Measurements from ENCODE around the gene CLEC14A. TPM values are rescaled to one million over a fixed set of nuclear protein-coding genes. Genes with fewer than 3 reads are reported as not detected.

The CLEC14A gene
- total RNA-seq, 1 donor from 2014 or later, result 0.17 TPM

GRCh38 chr14:38256533-38256840 lies 594 bp upstream of the CLEC14A start:
- no peak for DNase-seq (ENCODE audit: low spot score, unreplicated experiment)
- peaks cover 69% of the 10 kb centered on the region for H3K27me3 Mint-ChIP-seq
- peak; percentile 31 for TF ChIP-seq CTCF (IDR thresholded peaks at IDR 0.05; ENCODE audit: unreplicated experiment)
- H3K4me1 Mint-ChIP-seq (ENCODE audit: low read depth), result peaks cover 1% of the 10 kb centered on the region
- H3K4me3 Mint-ChIP-seq (ENCODE audit: low read depth), result peak overlapping the region; percentile 60
- H3K36me3 Mint-ChIP-seq (ENCODE audit: insufficient read depth), result no peaks in the 10 kb centered on the region
- no peak overlapping the region for H3K27ac Mint-ChIP-seq
- peaks cover 3% of the 10 kb centered on the region for H3K9me3 Mint-ChIP-seq (ENCODE audit: low read depth)

GRCh38 chr14:38255408-38255672 lies 553 bp downstream of the CLEC14A start:
- no peaks in the 10 kb centered on the region for H3K36me3 Mint-ChIP-seq (ENCODE audit: insufficient read depth)
- H3K4me1 Mint-ChIP-seq (ENCODE audit: low read depth), result peaks cover 1% of the 10 kb centered on the region
- peaks cover 72% of the 10 kb centered on the region for H3K27me3 Mint-ChIP-seq
- peak overlapping the region; percentile 65 for H3K4me3 Mint-ChIP-seq (ENCODE audit: low read depth)
- TF ChIP-seq CTCF (IDR thresholded peaks at IDR 0.05; ENCODE audit: unreplicated experiment), result peak; percentile 27
- peak; percentile 32 for DNase-seq (ENCODE audit: low spot score, unreplicated experiment)
- no peaks in the 10 kb centered on the region for H3K9me3 Mint-ChIP-seq (ENCODE audit: low read depth)
- H3K27ac Mint-ChIP-seq, result no peak overlapping the region

- Mint-ChIP-seq H3K27ac (no peak overlapping the region), H3K36me3 (ENCODE audit: insufficient read depth) (no peaks in the 10 kb centered on the region), H3K27me3 (peaks cover 70% of the 10 kb centered on the region), H3K9me3 (ENCODE audit: low read depth) (no peaks in the 10 kb centered on the region), H3K4me1 (ENCODE audit: low read depth) (peaks cover 1% of the 10 kb centered on the region), H3K4me3 (ENCODE audit: low read depth) (peak overlapping the region; percentile 65)
- DNase-seq (ENCODE audit: low spot score, unreplicated experiment), result no peak
- no peak for TF ChIP-seq CTCF (IDR thresholded peaks at IDR 0.05; ENCODE audit: unreplicated experiment)
These were observed 1.1 kb downstream of the CLEC14A start for GRCh38 chr14:38254571-38255407.

GRCh38 chr14:38253676-38254075 lies 2.2 kb downstream of the CLEC14A start:
- Mint-ChIP-seq H3K27ac (no peak overlapping the region), H3K36me3 (ENCODE audit: insufficient read depth) (no peaks in the 10 kb centered on the region), H3K9me3 (ENCODE audit: low read depth) (no peaks in the 10 kb centered on the region), H3K4me3 (ENCODE audit: low read depth) (no peak overlapping the region), H3K27me3 (peaks cover 70% of the 10 kb centered on the region), H3K4me1 (ENCODE audit: low read depth) (peaks cover 1% of the 10 kb centered on the region)
- TF ChIP-seq CTCF (IDR thresholded peaks at IDR 0.05; ENCODE audit: unreplicated experiment), result no peak
- no peak for DNase-seq (ENCODE audit: low spot score, unreplicated experiment)

- Mint-ChIP-seq H3K4me1 (ENCODE audit: low read depth) (peaks cover 1% of the 10 kb centered on the region), H3K36me3 (ENCODE audit: insufficient read depth) (no peaks in the 10 kb centered on the region), H3K9me3 (ENCODE audit: low read depth) (no peaks in the 10 kb centered on the region), H3K27ac (no peak overlapping the region), H3K4me3 (ENCODE audit: low read depth) (no peak overlapping the region), H3K27me3 (peaks cover 67% of the 10 kb centered on the region)
- no peak for DNase-seq (ENCODE audit: low spot score, unreplicated experiment)
- TF ChIP-seq CTCF (IDR thresholded peaks at IDR 0.05; ENCODE audit: unreplicated experiment), result no peak
These were observed 3.7 kb downstream of the CLEC14A start for GRCh38 chr14:38252066-38252710.
